GM10248 (cell line): ENCODE results near the gene TTC23L.

Source experiments
- CTCF ChIA-PET: fragments of 300-600 bp; sonication (Branson Sonifier 250); formaldehyde crosslinking; extraction: SDS; loops from one replicate; lab custom pipeline; 2021; ENCODE audit warnings: antibody characterized with exemption; lab: Yijun Ruan, JAX
- POLR2A ChIA-PET: fragments of 350-650 bp; sonication (Branson Sonifier 250); formaldehyde crosslinking; extraction: SDS; loops from one replicate; lab custom pipeline; 2020; ENCODE audit warnings: antibody characterized with exemption; lab: Yijun Ruan, JAX
- DNase-seq: peaks from one replicate; pipeline ENCODE4 v3.0.0; 2012; ENCODE audit errors: extremely low spot score
- CTCF ChIP-seq: IDR thresholded peaks from 2 replicates; pipeline ENCODE4 v1.5.1; 2012; ENCODE audit warnings: mild to moderate bottlenecking, low read depth; ENCODE audit errors: extremely low read depth, missing control alignments, control extremely low read depth

The TTC23L gene

GRCh38 chr5:34944460-34945047 is 105.6 kb downstream of the TTC23L start:
- CTCF ChIA-PET = interaction anchor here (0.9 to 1.5 kb wide), 4 partner anchors 10 to 15 kb away, joined by 3 to 6 read pairs (median 5); partner anchors contain the start of gene DNAJC21
- POLR2A ChIA-PET = no interaction called here
- no peak for DNase-seq
- TF ChIP-seq CTCF = no peak
